ENCODE data around the gene ADAMTS17. TPM values are rescaled to one million over a fixed set of nuclear protein-coding genes. Genes with fewer than 3 reads are reported as not detected.
A peak's percentile ranks its signal among the peaks of the same experiment; 100 is the strongest.

The ADAMTS17 gene, protein sequence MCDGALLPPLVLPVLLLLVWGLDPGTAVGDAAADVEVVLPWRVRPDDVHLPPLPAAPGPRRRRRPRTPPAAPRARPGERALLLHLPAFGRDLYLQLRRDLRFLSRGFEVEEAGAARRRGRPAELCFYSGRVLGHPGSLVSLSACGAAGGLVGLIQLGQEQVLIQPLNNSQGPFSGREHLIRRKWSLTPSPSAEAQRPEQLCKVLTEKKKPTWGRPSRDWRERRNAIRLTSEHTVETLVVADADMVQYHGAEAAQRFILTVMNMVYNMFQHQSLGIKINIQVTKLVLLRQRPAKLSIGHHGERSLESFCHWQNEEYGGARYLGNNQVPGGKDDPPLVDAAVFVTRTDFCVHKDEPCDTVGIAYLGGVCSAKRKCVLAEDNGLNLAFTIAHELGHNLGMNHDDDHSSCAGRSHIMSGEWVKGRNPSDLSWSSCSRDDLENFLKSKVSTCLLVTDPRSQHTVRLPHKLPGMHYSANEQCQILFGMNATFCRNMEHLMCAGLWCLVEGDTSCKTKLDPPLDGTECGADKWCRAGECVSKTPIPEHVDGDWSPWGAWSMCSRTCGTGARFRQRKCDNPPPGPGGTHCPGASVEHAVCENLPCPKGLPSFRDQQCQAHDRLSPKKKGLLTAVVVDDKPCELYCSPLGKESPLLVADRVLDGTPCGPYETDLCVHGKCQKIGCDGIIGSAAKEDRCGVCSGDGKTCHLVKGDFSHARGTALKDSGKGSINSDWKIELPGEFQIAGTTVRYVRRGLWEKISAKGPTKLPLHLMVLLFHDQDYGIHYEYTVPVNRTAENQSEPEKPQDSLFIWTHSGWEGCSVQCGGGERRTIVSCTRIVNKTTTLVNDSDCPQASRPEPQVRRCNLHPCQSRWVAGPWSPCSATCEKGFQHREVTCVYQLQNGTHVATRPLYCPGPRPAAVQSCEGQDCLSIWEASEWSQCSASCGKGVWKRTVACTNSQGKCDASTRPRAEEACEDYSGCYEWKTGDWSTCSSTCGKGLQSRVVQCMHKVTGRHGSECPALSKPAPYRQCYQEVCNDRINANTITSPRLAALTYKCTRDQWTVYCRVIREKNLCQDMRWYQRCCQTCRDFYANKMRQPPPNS
- total RNA-seq = 0.06 and 0.36 TPM in 2 replicates

DNA sequence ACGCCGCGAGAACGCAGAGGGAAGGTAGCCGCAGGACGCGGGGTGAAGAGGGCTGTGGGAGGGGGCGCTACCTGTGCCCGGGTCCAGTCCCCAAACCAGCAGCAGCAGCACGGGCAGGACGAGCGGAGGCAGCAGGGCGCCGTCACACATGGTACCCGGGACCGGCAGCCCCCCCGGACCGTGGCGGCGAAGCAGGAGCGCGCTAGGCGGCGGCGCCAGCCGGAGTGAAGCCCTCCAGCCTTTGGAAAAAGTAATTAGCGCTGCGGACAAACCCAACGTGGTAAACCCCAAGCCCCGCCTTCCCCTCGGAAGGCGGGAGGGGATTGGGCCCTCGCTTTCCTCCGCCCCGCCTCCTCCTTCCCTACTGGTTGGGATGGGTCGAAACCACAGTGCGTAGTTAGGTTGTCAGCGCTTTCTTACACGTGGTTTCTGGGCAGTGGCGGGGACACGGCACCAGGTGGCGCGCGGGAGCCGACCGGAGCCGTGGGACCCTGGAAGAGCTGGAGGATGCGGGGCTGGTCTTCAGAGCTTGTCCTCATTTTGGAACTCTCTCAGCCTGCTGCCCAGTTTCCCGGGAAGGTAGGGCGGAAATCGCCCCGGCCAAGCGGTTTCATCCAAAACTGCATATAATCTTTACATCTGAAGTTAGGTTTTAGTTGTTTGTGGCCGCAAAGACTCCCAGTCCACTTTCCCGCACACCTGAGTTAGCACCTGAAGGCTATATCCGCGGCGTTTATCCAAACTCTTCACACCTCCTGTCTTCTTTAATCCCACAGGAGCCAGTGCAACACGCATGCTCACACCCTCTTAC lies at the start of gene ADAMTS17:
ADAMTS17 (minus strand) TSS at position 226 of the 811 bp plus-strand sequence; CDS start at position 150, 76 bp downstream.
- H3K4me3 ChIP-seq (ENCODE audit: low read depth, low read length) = peak within 1 kb of the TSS; percentile 61
- peak; percentile 77 for TF ChIP-seq CTCF (conservative IDR thresholded peaks at IDR 0.05; ENCODE audit: low read depth, low read length)
- DNase-seq (ENCODE audit: low read depth) = peak; percentile 54

- no peak for DNase-seq (ENCODE audit: low read depth)
- no peak overlapping the region for H3K4me3 ChIP-seq (ENCODE audit: low read depth, low read length)
- no peak for TF ChIP-seq CTCF (conservative IDR thresholded peaks at IDR 0.05; ENCODE audit: low read depth, low read length)
Observed at GRCh38 chr15:100385300-100386050, 43.7 kb upstream of the ADAMTS17 start.

- TF ChIP-seq CTCF (conservative IDR thresholded peaks at IDR 0.05; ENCODE audit: low read depth, low read length) = no peak
- DNase-seq (ENCODE audit: low read depth) = no peak
- no peak overlapping the region for H3K4me3 ChIP-seq (ENCODE audit: low read depth, low read length)
Observed at GRCh38 chr15:100384108-100384410, 42.3 kb upstream of the ADAMTS17 start.

GRCh38 chr15:100383302-100384107 lies 41.7 kb upstream of the ADAMTS17 start:
- H3K4me3 ChIP-seq (ENCODE audit: low read depth, low read length) = no peak overlapping the region
- TF ChIP-seq CTCF (conservative IDR thresholded peaks at IDR 0.05; ENCODE audit: low read depth, low read length) = peak; percentile 50
- DNase-seq (ENCODE audit: low read depth) = no peak

DNA sequence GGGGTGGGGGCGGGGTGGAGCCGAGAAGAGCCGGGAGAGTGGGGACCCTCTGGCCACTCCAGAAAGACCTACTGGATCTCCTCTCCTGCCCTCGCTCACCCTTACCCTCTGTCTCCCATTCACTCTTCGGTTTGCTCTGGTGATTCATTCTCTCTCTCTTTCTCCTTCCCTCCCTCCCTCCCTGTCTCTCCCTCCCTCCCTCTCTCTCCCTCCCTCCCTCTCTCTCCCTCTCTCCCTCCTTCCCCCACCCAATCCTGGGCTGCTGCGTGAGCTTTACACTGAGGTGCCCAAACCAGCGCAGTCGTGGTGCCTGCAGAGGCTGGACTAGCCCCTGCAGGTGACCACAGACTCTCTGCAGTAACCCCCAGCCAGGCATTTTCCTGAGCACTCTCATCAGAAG lies 32.2 kb upstream of the ADAMTS17 start:
- no peak for DNase-seq (ENCODE audit: low read depth)
- H3K4me3 ChIP-seq (ENCODE audit: low read depth, low read length) = no peak overlapping the region
- no peak for TF ChIP-seq CTCF (conservative IDR thresholded peaks at IDR 0.05; ENCODE audit: low read depth, low read length)
